Parathyroid adenoma (tissue), 2 donors: ENCODE data around the gene XXYLT1.

ENCODE experiments used
- H2AFZ ChIP-seq: fragments of 300-600 bp; sonication (generic); one replicate; pipeline ENCODE4 v1.7.0; 2017; ENCODE audit warnings: antibody characterized with exemption, mild to moderate bottlenecking
- H3K27ac ChIP-seq: fragments of 300-600 bp; sonication (generic); one replicate; pipeline ENCODE4 v1.7.0; 2017
- H3K27me3 ChIP-seq: fragments of 300-600 bp; sonication (generic); one replicate; pipeline ENCODE4 v1.7.0; 2017; ENCODE audit warnings: low read length; ENCODE audit not compliant: control insufficient read depth, insufficient read depth
- H3K36me3 ChIP-seq: fragments of 300-600 bp; sonication (generic); one replicate; pipeline ENCODE4 v1.7.0; 2017; ENCODE audit warnings: low read length; ENCODE audit not compliant: control insufficient read depth, insufficient read depth
- H3K4me1 ChIP-seq: fragments of 300-600 bp; sonication (generic); one replicate; pipeline ENCODE4 v1.7.0; 2017; ENCODE audit warnings: control low read depth
- H3K4me2 ChIP-seq: fragments of 300-600 bp; sonication (generic); one replicate; pipeline ENCODE4 v1.7.0; 2017; ENCODE audit warnings: low read length
- H3K4me3 ChIP-seq: fragments of 300-600 bp; sonication (generic); one replicate; pipeline ENCODE4 v1.7.0; 2017; ENCODE audit warnings: low read depth, low read length
- H3K79me2 ChIP-seq: fragments of 300-600 bp; sonication (generic); one replicate; pipeline ENCODE4 v1.7.0; 2017; ENCODE audit warnings: control low read depth
- H3K9ac ChIP-seq: fragments of 300-600 bp; sonication (generic); one replicate; pipeline ENCODE4 v1.7.0; 2017; ENCODE audit warnings: mild to moderate bottlenecking
- H3K9me3 ChIP-seq: fragments of 300-600 bp; sonication (generic); one replicate; pipeline ENCODE4 v1.7.0; 2017; ENCODE audit warnings: low read length; ENCODE audit not compliant: control insufficient read depth
- CTCF ChIP-seq: fragments of 300-600 bp; sonication (generic); IDR thresholded peaks from one replicate; pipeline ENCODE4 v1.7.0; 2017; ENCODE audit warnings: antibody characterized with exemption, mild to moderate bottlenecking
- donor health status: primary hyperparathyroidism.

Gene XXYLT1

GRCh38 chr3:195036974-195037373 is 234.0 kb downstream of the XXYLT1 start:
- H3K27ac ChIP-seq, result no peak overlapping the region
- H2AFZ ChIP-seq, result no peak overlapping the region
- H3K79me2 ChIP-seq, result no peaks in the 10 kb centered on the region
- TF ChIP-seq CTCF, result no peak
- H3K4me3 ChIP-seq, result no peak overlapping the region
- H3K27me3 ChIP-seq, result no peaks in the 10 kb centered on the region
- H3K9me3 ChIP-seq, result no peaks in the 10 kb centered on the region
- no peak overlapping the region for H3K4me2 ChIP-seq
- no peaks in the 10 kb centered on the region for H3K4me1 ChIP-seq
- H3K9ac ChIP-seq, result no peak overlapping the region
- no peaks in the 10 kb centered on the region for H3K36me3 ChIP-seq

- H3K27me3 ChIP-seq, result no peaks in the 10 kb centered on the region
- H3K79me2 ChIP-seq, result no peaks in the 10 kb centered on the region
Observed at GRCh38 chr3:195036574-195036973, 234.4 kb downstream of the XXYLT1 start.

GRCh38 chr3:195036203-195036505 is 234.8 kb downstream of the XXYLT1 start:
- Histone ChIP-seq H3K4me2 (no peak overlapping the region), H2AFZ (no peak overlapping the region), H3K4me1 (no peaks in the 10 kb centered on the region), H3K27me3 (no peaks in the 10 kb centered on the region), H3K9me3 (no peaks in the 10 kb centered on the region), H3K9ac (no peak overlapping the region), H3K4me3 (no peak overlapping the region), H3K36me3 (no peaks in the 10 kb centered on the region), H3K27ac (no peak overlapping the region), H3K79me2 (no peaks in the 10 kb centered on the region)
- TF ChIP-seq CTCF, result no peak

More at GRCh38 chr3:195036574-195036973, 234.4 kb downstream of the XXYLT1 start:
- Histone ChIP-seq H3K4me3 (no peak overlapping the region), H3K36me3 (no peaks in the 10 kb centered on the region), H2AFZ (no peak overlapping the region), H3K27ac (no peak overlapping the region), H3K9ac (no peak overlapping the region), H3K4me2 (no peak overlapping the region), H3K4me1 (no peaks in the 10 kb centered on the region), H3K9me3 (no peaks in the 10 kb centered on the region)
- no peak for TF ChIP-seq CTCF

- H3K4me3 ChIP-seq, result no peak overlapping the region
- no peaks in the 10 kb centered on the region for H3K4me1 ChIP-seq
- H3K79me2 ChIP-seq, result no peaks in the 10 kb centered on the region
- H3K9ac ChIP-seq, result no peak overlapping the region
- H3K4me2 ChIP-seq, result no peak overlapping the region
- H2AFZ ChIP-seq, result no peak overlapping the region
- no peak overlapping the region for H3K27ac ChIP-seq
- no peaks in the 10 kb centered on the region for H3K9me3 ChIP-seq
- TF ChIP-seq CTCF, result no peak
- no peaks in the 10 kb centered on the region for H3K27me3 ChIP-seq
- H3K36me3 ChIP-seq, result no peaks in the 10 kb centered on the region
Observed at GRCh38 chr3:195035345-195036202, 235.4 kb downstream of the XXYLT1 start.

- no peaks in the 10 kb centered on the region for H3K36me3 ChIP-seq
- H3K9me3 ChIP-seq, result no peaks in the 10 kb centered on the region
- H3K27me3 ChIP-seq, result no peaks in the 10 kb centered on the region
- no peaks in the 10 kb centered on the region for H3K79me2 ChIP-seq
- H2AFZ ChIP-seq, result no peak overlapping the region
- no peak overlapping the region for H3K27ac ChIP-seq
- no peak overlapping the region for H3K4me2 ChIP-seq
- no peak overlapping the region for H3K9ac ChIP-seq
- no peak overlapping the region for H3K4me3 ChIP-seq
- H3K4me1 ChIP-seq, result no peaks in the 10 kb centered on the region
- no peak for TF ChIP-seq CTCF
Observed at GRCh38 chr3:195034541-195034940, 236.4 kb downstream of the XXYLT1 start.
